H9 (cell line): ENCODE data around the gene PPP1R14C. TPM values are rescaled to one million over a fixed set of nuclear protein-coding genes. Genes with fewer than 3 reads are reported as not detected.

Source experiments
- DNase-seq: peaks from one replicate; pipeline ENCODE4 v3.0.0-alpha.2; 2017
- H2AFZ ChIP-seq: one replicate; pipeline ENCODE4 v1.6.1; 2013; ENCODE audit warnings: mild to moderate bottlenecking, low read length, control low read depth, moderate library complexity
- H2AK5ac ChIP-seq: 2 replicates; pipeline ENCODE4 v1.6.1; 2013; ENCODE audit warnings: low read length, control low read depth, mixed read lengths; ENCODE audit not compliant: insufficient read length
- H2BK120ac ChIP-seq: one replicate; pipeline ENCODE4 v1.6.1; 2013; ENCODE audit warnings: low read depth, mild to moderate bottlenecking, low read length, control low read depth, inconsistent platforms; ENCODE audit not compliant: poor library complexity, severe bottlenecking
- H2BK12ac ChIP-seq: 2 replicates; pipeline ENCODE4 v1.6.1; 2013; ENCODE audit warnings: low read length, control low read depth, mixed read lengths, low read depth; ENCODE audit not compliant: insufficient read length
- H2BK15ac ChIP-seq: 2 replicates; pipeline ENCODE4 v1.6.1; 2013; ENCODE audit warnings: low read depth, low read length, control low read depth
- H2BK20ac ChIP-seq: one replicate; pipeline ENCODE4 v1.6.1; 2013; ENCODE audit warnings: low read depth, mild to moderate bottlenecking, low read length, control low read depth, inconsistent platforms; ENCODE audit not compliant: poor library complexity, severe bottlenecking
- H2BK5ac ChIP-seq: 2 replicates; pipeline ENCODE4 v1.6.1; 2013; ENCODE audit warnings: low read length, control low read depth, mixed read lengths; ENCODE audit not compliant: insufficient read length
- H3K14ac ChIP-seq: 2 replicates; pipeline ENCODE4 v1.6.1; 2013; ENCODE audit warnings: low read length, control low read depth; ENCODE audit not compliant: insufficient read depth
- H3K18ac ChIP-seq: 2 replicates; pipeline ENCODE4 v1.6.1; 2013; ENCODE audit warnings: low read depth, mild to moderate bottlenecking, mixed read lengths, low read length, control low read depth; ENCODE audit not compliant: insufficient read length
- H3K23ac ChIP-seq: 2 replicates; pipeline ENCODE4 v1.6.1; 2013; ENCODE audit warnings: low read length, control low read depth, mixed read lengths, low read depth; ENCODE audit not compliant: insufficient read length
- H3K23me2 ChIP-seq: 2 replicates; pipeline ENCODE4 v1.6.1; 2013; ENCODE audit warnings: low read depth, mild to moderate bottlenecking, mixed read lengths, low read length, control low read depth; ENCODE audit not compliant: insufficient read length, poor library complexity, severe bottlenecking
- H3K27ac ChIP-seq: 2 replicates; pipeline ENCODE4 v1.5.1; 2013; ENCODE audit warnings: low read length, control low read depth, mixed read lengths, low read depth; ENCODE audit not compliant: insufficient read length
- H3K27me3 ChIP-seq: 2 replicates; pipeline ENCODE4 v1.6.1; 2013; ENCODE audit warnings: low read length, control low read depth, inconsistent platforms; ENCODE audit not compliant: insufficient read depth
- H3K4ac ChIP-seq: 2 replicates; pipeline ENCODE4 v1.6.1; 2013; ENCODE audit warnings: low read depth, mild to moderate bottlenecking, control low read depth, inconsistent platforms, low read length, moderate library complexity
- H3K4me1 ChIP-seq: 2 replicates; pipeline ENCODE4 v1.6.1; 2013; ENCODE audit warnings: low read length, control low read depth, inconsistent platforms; ENCODE audit not compliant: insufficient read depth
- H3K4me2 ChIP-seq: 2 replicates; pipeline ENCODE4 v1.6.1; 2013; ENCODE audit warnings: low read length, control low read depth, mixed read lengths; ENCODE audit not compliant: insufficient read length, insufficient read depth
- H3K56ac ChIP-seq: 2 replicates; pipeline ENCODE4 v1.6.1; 2013; ENCODE audit warnings: low read depth, mild to moderate bottlenecking, mixed read lengths, low read length, control low read depth; ENCODE audit not compliant: insufficient read length
- H3K79me1 ChIP-seq: 2 replicates; pipeline ENCODE4 v1.6.1; 2013; ENCODE audit warnings: low read depth, mild to moderate bottlenecking, moderate library complexity, low read length, control low read depth, inconsistent platforms; ENCODE audit not compliant: insufficient read depth, poor library complexity, severe bottlenecking
- H3K79me2 ChIP-seq: 2 replicates; pipeline ENCODE4 v1.6.1; 2013; ENCODE audit warnings: low read length, control low read depth, inconsistent platforms; ENCODE audit not compliant: insufficient read depth
- H3K9ac ChIP-seq: 2 replicates; pipeline ENCODE4 v1.6.1; 2013; ENCODE audit warnings: low read length, control low read depth, mixed read lengths; ENCODE audit not compliant: insufficient read length; ENCODE audit errors: extremely low read depth
- H3K9me3 ChIP-seq: one replicate; pipeline ENCODE4 v1.6.1; 2013; ENCODE audit warnings: low read depth, low read length, inconsistent platforms; ENCODE audit not compliant: control insufficient read depth
- H3T11ph ChIP-seq: one replicate; pipeline ENCODE4 v1.6.1; 2013; ENCODE audit warnings: mild to moderate bottlenecking, low read length, control low read depth, inconsistent platforms
- H4K20me1 ChIP-seq: one replicate; pipeline ENCODE4 v1.6.1; 2013; ENCODE audit not compliant: control insufficient read depth, insufficient read length, insufficient read depth
- H4K5ac ChIP-seq: 2 replicates; pipeline ENCODE4 v1.6.1; 2013; ENCODE audit warnings: low read depth, mild to moderate bottlenecking, mixed read lengths, low read length, control low read depth; ENCODE audit not compliant: insufficient read length
- H4K8ac ChIP-seq: replicated peaks from 2 replicates; pipeline ENCODE4 v1.6.1; 2013; ENCODE audit warnings: low read length, control low read depth, mixed read lengths, low read depth; ENCODE audit not compliant: insufficient read length
- H4K91ac ChIP-seq: 2 replicates; pipeline ENCODE4 v1.6.1; 2013; ENCODE audit warnings: low read depth, mild to moderate bottlenecking, moderate library complexity, mixed read lengths, low read length, control low read depth; ENCODE audit not compliant: insufficient read length
- H3K27ac Mint-ChIP-seq, 3 experiments: 2 replicates in 2 of 3; 3 replicates in 1 of 3; pipeline ENCODE4 v1.8.0; 2020 to 2021; ENCODE audit warnings: mixed read lengths in 3 of 3, mild to moderate bottlenecking in 1 of 3, moderate library complexity in 1 of 3
- H3K27me3 Mint-ChIP-seq: 2 replicates; pipeline ENCODE4 v1.8.0; 2021; ENCODE audit warnings: low read depth, mild to moderate bottlenecking, moderate library complexity, mixed read lengths
- H3K36me3 Mint-ChIP-seq, 3 experiments: 2 replicates in 2 of 3; 3 replicates in 1 of 3; pipeline ENCODE4 v1.8.0; 2020 to 2021; ENCODE audit warnings: low read depth in 3 of 3, mixed read lengths in 3 of 3; ENCODE audit not compliant: insufficient read depth in 1 of 3
- H3K4me1 Mint-ChIP-seq, 2 experiments: 2 replicates each; pipeline ENCODE4 v1.8.0; 2020; ENCODE audit warnings: mixed read lengths in 2 of 2
- H3K4me3 Mint-ChIP-seq, 2 experiments: 2 replicates in 1 of 2; 3 replicates in 1 of 2; pipeline ENCODE4 v1.8.0; 2020 to 2021; ENCODE audit warnings: mild to moderate bottlenecking in 2 of 2, mixed read lengths in 2 of 2, moderate library complexity in 1 of 2
- H3K9me3 Mint-ChIP-seq, 2 experiments: 2 replicates in 1 of 2; 3 replicates in 1 of 2; pipeline ENCODE4 v1.8.0; 2020; ENCODE audit warnings: mild to moderate bottlenecking in 2 of 2, mixed read lengths in 2 of 2, moderate library complexity in 1 of 2
- CTCF ChIP-seq: fragments of 200-600 bp; sonication (generic); conservative IDR thresholded peaks from 3 replicates; pipeline ENCODE4 v1.8.0; 2021; ENCODE audit warnings: antibody characterized with exemption, mild to moderate bottlenecking
- WGBS: extraction: QIAGEN DNeasy Blood & Tissue Kit; methylation state at CpG from one replicate; pipeline ENCODE4 v1.1.7; 2013; ENCODE audit warnings: missing lambda C conversion rate, low lambda C conversion rate, mixed read lengths; ENCODE audit not compliant: insufficient read length; ENCODE audit errors: extremely low coverage; 5-methylcytosine and 5-hydroxymethylcytosine counted together
- total RNA-seq: library from RNA; stranded (reverse); gene quantifications from 2 replicates; pipeline ENCODE4 v1.2.1, GENCODE V29; 2021

Gene PPP1R14C
- total RNA-seq, 1 experiment from 2014 or later, result 0.37 TPM

DNA sequence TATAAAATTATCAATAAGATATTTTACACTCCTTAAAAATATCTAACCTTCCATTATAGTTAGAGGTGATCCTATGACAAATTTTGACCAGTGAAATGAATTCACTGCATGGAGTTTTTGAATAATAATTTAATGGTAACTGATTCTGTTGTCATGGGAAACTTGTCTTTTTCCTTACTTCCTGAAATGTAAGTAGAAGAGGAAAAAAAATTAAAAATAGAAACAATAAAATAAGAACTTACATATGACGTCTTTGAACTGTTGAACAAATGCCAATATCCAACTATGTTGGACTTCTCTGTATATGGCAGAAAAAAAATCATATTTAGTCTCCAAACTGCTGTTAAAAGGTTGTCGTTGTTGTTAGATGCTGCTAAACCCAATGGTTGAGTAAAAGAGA is 26.3 kb downstream of the PPP1R14C start:
- Histone ChIP-seq H2BK20ac (no peak overlapping the region), H3K18ac (no peak overlapping the region), H2BK120ac (no peak overlapping the region), H3K9ac (no peak overlapping the region), H3T11ph (no peak overlapping the region), H3K27ac (no peak overlapping the region), H3K23ac (no peak overlapping the region), H3K56ac (no peak overlapping the region), H3K9me3 (no peaks in the 10 kb centered on the region), H4K8ac (no peak overlapping the region), H2BK12ac (no peak overlapping the region), H2AK5ac (no peak overlapping the region), H2BK15ac (no peak overlapping the region), H4K20me1 (no peaks in the 10 kb centered on the region), H3K79me2 (no peaks in the 10 kb centered on the region), H3K27me3 (no peaks in the 10 kb centered on the region), H4K5ac (no peak overlapping the region), H3K79me1 (no peaks in the 10 kb centered on the region), H3K14ac (no peak overlapping the region), H3K4me1 (no peaks in the 10 kb centered on the region; the same call in 1 of the 2 replicates), H2BK5ac (no peak overlapping the region), H3K4me2 (no peak overlapping the region), H4K91ac (no peak overlapping the region), H3K23me2 (no peaks in the 10 kb centered on the region), H3K4ac (no peak overlapping the region), H2AFZ (no peak overlapping the region)
- Mint-ChIP-seq H3K27me3 (peaks cover 2% of the 10 kb centered on the region; the same call in 1 of the 2 replicates), H3K27ac (no peak overlapping the region), H3K4me1 (no peaks in the 10 kb centered on the region), H3K4me3 (no peak overlapping the region), H3K36me3 (no peaks in the 10 kb centered on the region; a peak in 1 of 7 replicates), H3K9me3 (no peaks in the 10 kb centered on the region; a peak in 1 of 5 replicates)
- no peak for DNase-seq
- WGBS, result no CpG with 5 or more reads among the region's 2 CpGs
- TF ChIP-seq CTCF, result no peak
